Measurements from ENCODE around the gene EIF4EBP2. TPM values are rescaled to one million over a fixed set of nuclear protein-coding genes. Genes with fewer than 3 reads are reported as not detected.

EIF4EBP2 gene
- total and polyA plus RNA-seq, 2 donors (not counting 3 experiments of a cell fraction or from before 2014, with no cell fraction given), result 18.2 to 47.0 TPM

DNA sequence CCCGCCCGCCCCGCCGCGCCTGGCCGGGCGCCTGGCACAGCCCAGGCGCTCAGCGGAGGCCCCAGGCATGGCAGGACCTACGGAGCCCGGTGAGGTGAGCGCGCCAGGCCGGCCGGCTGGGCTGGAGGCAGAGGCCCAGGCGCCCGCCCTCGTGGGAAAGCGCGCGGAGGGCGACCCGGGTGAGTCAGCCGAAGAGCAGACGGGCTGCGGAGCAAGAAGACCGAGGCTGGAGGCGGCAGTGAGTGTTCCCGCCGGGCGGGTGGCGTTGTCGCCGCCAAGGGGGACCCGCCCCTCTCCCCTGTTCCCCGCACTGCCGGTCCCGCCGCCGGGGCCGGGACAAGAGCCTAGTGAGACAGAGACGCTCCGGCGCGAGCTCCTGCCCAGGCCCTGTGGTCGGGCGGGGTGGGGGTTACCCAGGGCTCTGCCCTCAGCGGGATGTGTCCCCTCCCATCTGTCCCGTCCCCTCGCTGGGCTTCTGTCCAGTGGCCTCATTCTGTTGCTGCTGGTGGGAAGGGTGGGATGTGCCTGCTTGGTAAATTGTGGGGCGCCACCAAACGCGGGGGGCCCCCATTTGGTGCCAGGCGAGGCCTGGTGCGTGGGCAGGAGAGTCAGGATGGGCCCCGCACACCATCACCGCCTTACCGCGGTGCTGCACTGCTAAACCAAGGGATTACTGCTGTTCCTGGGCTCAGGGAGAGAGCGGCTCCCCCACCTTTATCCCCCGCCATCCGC is 54.5 kb downstream of the EIF4EBP2 start:
- DNase-seq (ENCODE audit: low read depth, low spot score) (peak; percentile 79), FAIRE-seq (no peak)
- no peaks in the 10 kb centered on the region for H3K9me1 ChIP-seq (replicated peaks; ENCODE audit: control insufficient read depth, extremely low read depth, insufficient read depth, low read length)
- H3K4me3 ChIP-seq (replicated peaks in 1 of 3; ENCODE audit: insufficient read depth in 1 of 3, low read depth in 1 of 3, low read length in 3 of 3), result peak overlapping the region in 1 of 3 experiments; percentile 5
- no peak for TF ChIP-seq POLR2AphosphoS5 (IDR thresholded peaks at IDR 0.05; ENCODE audit: insufficient read depth, low read depth, low read length)
- TF ChIP-seq FOS (IDR thresholded peaks at IDR 0.05; ENCODE audit: borderline replicate concordance, insufficient read depth, low read length), result peak; percentile 52
- TF ChIP-seq, protein P1, sequence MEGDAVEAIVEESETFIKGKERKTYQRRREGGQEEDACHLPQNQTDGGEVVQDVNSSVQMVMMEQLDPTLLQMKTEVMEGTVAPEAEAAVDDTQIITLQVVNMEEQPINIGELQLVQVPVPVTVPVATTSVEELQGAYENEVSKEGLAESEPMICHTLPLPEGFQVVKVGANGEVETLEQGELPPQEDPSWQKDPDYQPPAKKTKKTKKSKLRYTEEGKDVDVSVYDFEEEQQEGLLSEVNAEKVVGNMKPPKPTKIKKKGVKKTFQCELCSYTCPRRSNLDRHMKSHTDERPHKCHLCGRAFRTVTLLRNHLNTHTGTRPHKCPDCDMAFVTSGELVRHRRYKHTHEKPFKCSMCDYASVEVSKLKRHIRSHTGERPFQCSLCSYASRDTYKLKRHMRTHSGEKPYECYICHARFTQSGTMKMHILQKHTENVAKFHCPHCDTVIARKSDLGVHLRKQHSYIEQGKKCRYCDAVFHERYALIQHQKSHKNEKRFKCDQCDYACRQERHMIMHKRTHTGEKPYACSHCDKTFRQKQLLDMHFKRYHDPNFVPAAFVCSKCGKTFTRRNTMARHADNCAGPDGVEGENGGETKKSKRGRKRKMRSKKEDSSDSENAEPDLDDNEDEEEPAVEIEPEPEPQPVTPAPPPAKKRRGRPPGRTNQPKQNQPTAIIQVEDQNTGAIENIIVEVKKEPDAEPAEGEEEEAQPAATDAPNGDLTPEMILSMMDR (IDR thresholded peaks at IDR 0.05; ENCODE audit: extremely low read depth in 1 of 2, insufficient read depth in 1 of 2, low read depth in 1 of 2, low read length in 2 of 2), result no peak
- no peak for TF ChIP-seq JUN (IDR thresholded peaks at IDR 0.05; ENCODE audit: borderline replicate concordance, insufficient read depth, insufficient read length, low read depth)
- H4K20me1 ChIP-seq (replicated peaks; ENCODE audit: control insufficient read depth, extremely low read depth, insufficient read depth, low read length), result no peaks in the 10 kb centered on the region
- no peaks in the 10 kb centered on the region for H3K4me1 ChIP-seq (ENCODE audit: control insufficient read depth, extremely low read depth, insufficient read depth, low read length)
- POLR2A ChIA-PET, result no interaction called here
- no TSS peak for BruUV-seq (replicated peaks)
- H3K79me2 ChIP-seq (ENCODE audit: control insufficient read depth, insufficient read depth, low read length), result no peaks in the 10 kb centered on the region
- H3K9ac ChIP-seq (replicated peaks; ENCODE audit: extremely low read depth, insufficient read depth, low read length), result no peak overlapping the region
- H3K9me3 ChIP-seq (replicated peaks; ENCODE audit: control insufficient read depth, insufficient read depth, low read length), result no peaks in the 10 kb centered on the region
- H3K27ac ChIP-seq (ENCODE audit: insufficient read depth, low read depth, low read length), result no peak overlapping the region
- H3K36me3 ChIP-seq (ENCODE audit: control insufficient read depth in 2 of 2, extremely low read depth in 1 of 2, insufficient read depth in 2 of 2, low read length in 2 of 2), result no peaks in the 10 kb centered on the region
- CTCF ChIA-PET, result interaction anchor here (1.0 to 7.7 kb wide), 4 partner anchors 13 to 237 kb away, joined by 3 to 196 read pairs (median 7); no protein-coding TSS in a partner anchor
- intact Hi-C loops (cut with micrococcal nuclease) (no loop called here), dilution Hi-C loops (cut with MboI; ENCODE audit: extremely low pct_ligation_motif_present, low sequenced_read_pairs) (no loop called here)
- H3K4me2 ChIP-seq (ENCODE audit: insufficient read depth, low read length), result peak overlapping the region; percentile 38
- peaks cover 10 to 13% of the 10 kb centered on the region in 2 experiments for H3K27me3 ChIP-seq (ENCODE audit: control insufficient read depth in 2 of 2, insufficient read depth in 2 of 2, low read length in 2 of 2)
- peak overlapping the region; percentile 74 for H2AFZ ChIP-seq (ENCODE audit: low read depth, low read length)

Measured in endothelial cell of umbilical vein (primary cell).